H9 (cell line): Measurements from ENCODE around the gene DDX60. TPM values are rescaled to one million over a fixed set of nuclear protein-coding genes. Genes with fewer than 3 reads are reported as not detected.

Source experiments
- DNase-seq: peaks from one replicate; pipeline ENCODE4 v3.0.0-alpha.2; 2017
- H2AFZ ChIP-seq: one replicate; pipeline ENCODE4 v1.6.1; 2013; ENCODE audit warnings: mild to moderate bottlenecking, low read length, control low read depth, moderate library complexity
- H2AK5ac ChIP-seq: 2 replicates; pipeline ENCODE4 v1.6.1; 2013; ENCODE audit warnings: low read length, control low read depth, mixed read lengths; ENCODE audit not compliant: insufficient read length
- H2BK120ac ChIP-seq: one replicate; pipeline ENCODE4 v1.6.1; 2013; ENCODE audit warnings: low read depth, mild to moderate bottlenecking, low read length, control low read depth, inconsistent platforms; ENCODE audit not compliant: poor library complexity, severe bottlenecking
- H2BK12ac ChIP-seq: 2 replicates; pipeline ENCODE4 v1.6.1; 2013; ENCODE audit warnings: low read length, control low read depth, mixed read lengths, low read depth; ENCODE audit not compliant: insufficient read length
- H2BK15ac ChIP-seq: 2 replicates; pipeline ENCODE4 v1.6.1; 2013; ENCODE audit warnings: low read depth, low read length, control low read depth
- H2BK20ac ChIP-seq: one replicate; pipeline ENCODE4 v1.6.1; 2013; ENCODE audit warnings: low read depth, mild to moderate bottlenecking, low read length, control low read depth, inconsistent platforms; ENCODE audit not compliant: poor library complexity, severe bottlenecking
- H2BK5ac ChIP-seq: 2 replicates; pipeline ENCODE4 v1.6.1; 2013; ENCODE audit warnings: low read length, control low read depth, mixed read lengths; ENCODE audit not compliant: insufficient read length
- H3K14ac ChIP-seq: 2 replicates; pipeline ENCODE4 v1.6.1; 2013; ENCODE audit warnings: low read length, control low read depth; ENCODE audit not compliant: insufficient read depth
- H3K18ac ChIP-seq: 2 replicates; pipeline ENCODE4 v1.6.1; 2013; ENCODE audit warnings: low read depth, mild to moderate bottlenecking, mixed read lengths, low read length, control low read depth; ENCODE audit not compliant: insufficient read length
- H3K23ac ChIP-seq: 2 replicates; pipeline ENCODE4 v1.6.1; 2013; ENCODE audit warnings: low read length, control low read depth, mixed read lengths, low read depth; ENCODE audit not compliant: insufficient read length
- H3K23me2 ChIP-seq: 2 replicates; pipeline ENCODE4 v1.6.1; 2013; ENCODE audit warnings: low read depth, mild to moderate bottlenecking, mixed read lengths, low read length, control low read depth; ENCODE audit not compliant: insufficient read length, poor library complexity, severe bottlenecking
- H3K27ac ChIP-seq: 2 replicates; pipeline ENCODE4 v1.5.1; 2013; ENCODE audit warnings: low read length, control low read depth, mixed read lengths, low read depth; ENCODE audit not compliant: insufficient read length
- H3K27me3 ChIP-seq: 2 replicates; pipeline ENCODE4 v1.6.1; 2013; ENCODE audit warnings: low read length, control low read depth, inconsistent platforms; ENCODE audit not compliant: insufficient read depth
- H3K4ac ChIP-seq: 2 replicates; pipeline ENCODE4 v1.6.1; 2013; ENCODE audit warnings: low read depth, mild to moderate bottlenecking, control low read depth, inconsistent platforms, low read length, moderate library complexity
- H3K4me1 ChIP-seq: 2 replicates; pipeline ENCODE4 v1.6.1; 2013; ENCODE audit warnings: low read length, control low read depth, inconsistent platforms; ENCODE audit not compliant: insufficient read depth
- H3K4me2 ChIP-seq: 2 replicates; pipeline ENCODE4 v1.6.1; 2013; ENCODE audit warnings: low read length, control low read depth, mixed read lengths; ENCODE audit not compliant: insufficient read length, insufficient read depth
- H3K56ac ChIP-seq: 2 replicates; pipeline ENCODE4 v1.6.1; 2013; ENCODE audit warnings: low read depth, mild to moderate bottlenecking, mixed read lengths, low read length, control low read depth; ENCODE audit not compliant: insufficient read length
- H3K79me1 ChIP-seq: 2 replicates; pipeline ENCODE4 v1.6.1; 2013; ENCODE audit warnings: low read depth, mild to moderate bottlenecking, moderate library complexity, low read length, control low read depth, inconsistent platforms; ENCODE audit not compliant: insufficient read depth, poor library complexity, severe bottlenecking
- H3K79me2 ChIP-seq: 2 replicates; pipeline ENCODE4 v1.6.1; 2013; ENCODE audit warnings: low read length, control low read depth, inconsistent platforms; ENCODE audit not compliant: insufficient read depth
- H3K9ac ChIP-seq: 2 replicates; pipeline ENCODE4 v1.6.1; 2013; ENCODE audit warnings: low read length, control low read depth, mixed read lengths; ENCODE audit not compliant: insufficient read length; ENCODE audit errors: extremely low read depth
- H3K9me3 ChIP-seq: one replicate; pipeline ENCODE4 v1.6.1; 2013; ENCODE audit warnings: low read depth, low read length, inconsistent platforms; ENCODE audit not compliant: control insufficient read depth
- H3T11ph ChIP-seq: one replicate; pipeline ENCODE4 v1.6.1; 2013; ENCODE audit warnings: mild to moderate bottlenecking, low read length, control low read depth, inconsistent platforms
- H4K20me1 ChIP-seq: one replicate; pipeline ENCODE4 v1.6.1; 2013; ENCODE audit not compliant: control insufficient read depth, insufficient read length, insufficient read depth
- H4K5ac ChIP-seq: 2 replicates; pipeline ENCODE4 v1.6.1; 2013; ENCODE audit warnings: low read depth, mild to moderate bottlenecking, mixed read lengths, low read length, control low read depth; ENCODE audit not compliant: insufficient read length
- H4K8ac ChIP-seq: replicated peaks from 2 replicates; pipeline ENCODE4 v1.6.1; 2013; ENCODE audit warnings: low read length, control low read depth, mixed read lengths, low read depth; ENCODE audit not compliant: insufficient read length
- H4K91ac ChIP-seq: 2 replicates; pipeline ENCODE4 v1.6.1; 2013; ENCODE audit warnings: low read depth, mild to moderate bottlenecking, moderate library complexity, mixed read lengths, low read length, control low read depth; ENCODE audit not compliant: insufficient read length
- H3K27ac Mint-ChIP-seq, 3 experiments: 2 replicates in 2 of 3; 3 replicates in 1 of 3; pipeline ENCODE4 v1.8.0; 2020 to 2021; ENCODE audit warnings: mixed read lengths in 3 of 3, mild to moderate bottlenecking in 1 of 3, moderate library complexity in 1 of 3
- H3K27me3 Mint-ChIP-seq: 2 replicates; pipeline ENCODE4 v1.8.0; 2021; ENCODE audit warnings: low read depth, mild to moderate bottlenecking, moderate library complexity, mixed read lengths
- H3K36me3 Mint-ChIP-seq, 3 experiments: 2 replicates in 2 of 3; 3 replicates in 1 of 3; pipeline ENCODE4 v1.8.0; 2020 to 2021; ENCODE audit warnings: low read depth in 3 of 3, mixed read lengths in 3 of 3; ENCODE audit not compliant: insufficient read depth in 1 of 3
- H3K4me1 Mint-ChIP-seq, 2 experiments: 2 replicates each; pipeline ENCODE4 v1.8.0; 2020; ENCODE audit warnings: mixed read lengths in 2 of 2
- H3K4me3 Mint-ChIP-seq, 2 experiments: 2 replicates in 1 of 2; 3 replicates in 1 of 2; pipeline ENCODE4 v1.8.0; 2020 to 2021; ENCODE audit warnings: mild to moderate bottlenecking in 2 of 2, mixed read lengths in 2 of 2, moderate library complexity in 1 of 2
- H3K9me3 Mint-ChIP-seq, 2 experiments: 2 replicates in 1 of 2; 3 replicates in 1 of 2; pipeline ENCODE4 v1.8.0; 2020; ENCODE audit warnings: mild to moderate bottlenecking in 2 of 2, mixed read lengths in 2 of 2, moderate library complexity in 1 of 2
- CTCF ChIP-seq: fragments of 200-600 bp; sonication (generic); conservative IDR thresholded peaks from 3 replicates; pipeline ENCODE4 v1.8.0; 2021; ENCODE audit warnings: antibody characterized with exemption, mild to moderate bottlenecking
- WGBS: extraction: QIAGEN DNeasy Blood & Tissue Kit; methylation state at CpG from one replicate; pipeline ENCODE4 v1.1.7; 2013; ENCODE audit warnings: missing lambda C conversion rate, low lambda C conversion rate, mixed read lengths; ENCODE audit not compliant: insufficient read length; ENCODE audit errors: extremely low coverage; 5-methylcytosine and 5-hydroxymethylcytosine counted together
- total RNA-seq: library from RNA; stranded (reverse); gene quantifications from 2 replicates; pipeline ENCODE4 v1.2.1, GENCODE V29; 2021

DDX60 gene
- total RNA-seq, 1 experiment from 2014 or later, result 3.9 TPM

- Histone ChIP-seq H4K91ac (no peak overlapping the region), H3K27ac (no peak overlapping the region), H2BK5ac (no peak overlapping the region), H3K4me1 (no peaks in the 10 kb centered on the region; the same call in 1 of the 2 replicates), H2AK5ac (no peak overlapping the region), H2AFZ (no peak overlapping the region), H3T11ph (no peak overlapping the region), H3K56ac (no peak overlapping the region), H2BK12ac (no peak overlapping the region), H3K4ac (no peak overlapping the region), H3K79me2 (no peaks in the 10 kb centered on the region), H3K23ac (no peak overlapping the region), H3K79me1 (no peaks in the 10 kb centered on the region), H4K5ac (no peak overlapping the region), H2BK120ac (no peak overlapping the region), H4K20me1 (no peaks in the 10 kb centered on the region), H3K18ac (no peak overlapping the region), H3K27me3 (no peaks in the 10 kb centered on the region), H2BK15ac (no peak overlapping the region), H3K9me3 (no peaks in the 10 kb centered on the region), H4K8ac (no peak overlapping the region), H3K4me2 (no peak overlapping the region), H3K14ac (no peak overlapping the region), H2BK20ac (no peak overlapping the region), H3K23me2 (no peaks in the 10 kb centered on the region), H3K9ac (no peak overlapping the region)
- Mint-ChIP-seq H3K9me3 (no peaks in the 10 kb centered on the region), H3K27ac (no peak overlapping the region), H3K36me3 (no peaks in the 10 kb centered on the region), H3K4me3 (no peak overlapping the region), H3K4me1 (peaks cover 6 to 7% of the 10 kb centered on the region in 2 experiments), H3K27me3 (no peaks in the 10 kb centered on the region)
- DNase-seq, result no peak
- no CpG with 5 or more reads among the region's 9 CpGs for WGBS
- TF ChIP-seq CTCF, result no peak
Measured at GRCh38 chr4:168273838-168274237, 44.7 kb downstream of the DDX60 start.
